Measurements from ENCODE around the gene GPR101.

GRCh38 chrX:137032341-137032694 is 1.5 kb downstream of the GPR101 start:
- TF ChIP-seq, protein P1, sequence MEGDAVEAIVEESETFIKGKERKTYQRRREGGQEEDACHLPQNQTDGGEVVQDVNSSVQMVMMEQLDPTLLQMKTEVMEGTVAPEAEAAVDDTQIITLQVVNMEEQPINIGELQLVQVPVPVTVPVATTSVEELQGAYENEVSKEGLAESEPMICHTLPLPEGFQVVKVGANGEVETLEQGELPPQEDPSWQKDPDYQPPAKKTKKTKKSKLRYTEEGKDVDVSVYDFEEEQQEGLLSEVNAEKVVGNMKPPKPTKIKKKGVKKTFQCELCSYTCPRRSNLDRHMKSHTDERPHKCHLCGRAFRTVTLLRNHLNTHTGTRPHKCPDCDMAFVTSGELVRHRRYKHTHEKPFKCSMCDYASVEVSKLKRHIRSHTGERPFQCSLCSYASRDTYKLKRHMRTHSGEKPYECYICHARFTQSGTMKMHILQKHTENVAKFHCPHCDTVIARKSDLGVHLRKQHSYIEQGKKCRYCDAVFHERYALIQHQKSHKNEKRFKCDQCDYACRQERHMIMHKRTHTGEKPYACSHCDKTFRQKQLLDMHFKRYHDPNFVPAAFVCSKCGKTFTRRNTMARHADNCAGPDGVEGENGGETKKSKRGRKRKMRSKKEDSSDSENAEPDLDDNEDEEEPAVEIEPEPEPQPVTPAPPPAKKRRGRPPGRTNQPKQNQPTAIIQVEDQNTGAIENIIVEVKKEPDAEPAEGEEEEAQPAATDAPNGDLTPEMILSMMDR (conservative IDR thresholded peaks at IDR 0.05; ENCODE audit: low read length), result no peak
- no peak for TF ChIP-seq EZH2phosphoT487 (IDR thresholded peaks at IDR 0.05; ENCODE audit: borderline replicate concordance, low read depth, low read length)
